GM12878 (cell line): ENCODE measurements around the gene RARG.

Source experiments
- NFIC ChIP-seq: IDR thresholded peaks from 2 replicates; pipeline ENCODE4 v1.6.1; 2012; ENCODE audit warnings: low read depth, mild to moderate bottlenecking, inconsistent platforms, low read length, moderate library complexity
- POLR2A ChIP-seq: IDR thresholded peaks from 2 replicates; pipeline ENCODE4 v1.6.1; 2011; ENCODE audit warnings: low read depth, mild to moderate bottlenecking, low read length
- SMAD5 ChIP-seq: IDR thresholded peaks from 2 replicates; pipeline ENCODE4 v1.6.1; 2016; ENCODE audit warnings: antibody characterized with exemption, low read depth
- TF ChIP-seq, protein P1 (sequence below), 3 experiments: IDR thresholded peaks in 2 of 3; conservative IDR thresholded peaks in 1 of 3; 2 replicates each; pipeline ENCODE4 v1.5.1; 2011; ENCODE audit warnings: low read depth in 3 of 3, low read length in 3 of 3, mild to moderate bottlenecking in 3 of 3, control low read depth in 2 of 3, moderate library complexity in 2 of 3, inconsistent platforms in 1 of 3, mixed read lengths in 1 of 3; ENCODE audit not compliant: control insufficient read depth in 2 of 3, insufficient read depth in 1 of 3; ENCODE audit errors: extremely low read depth in 1 of 3
- TF ChIP-seq, protein P2 (sequence below): fragments of 450-650 bp; IDR thresholded peaks from 2 replicates; pipeline ENCODE4 v1.6.1; 2018; ENCODE audit warnings: mild to moderate bottlenecking, low read depth, moderate library complexity; ENCODE audit not compliant: partially characterized antibody

DNA sequence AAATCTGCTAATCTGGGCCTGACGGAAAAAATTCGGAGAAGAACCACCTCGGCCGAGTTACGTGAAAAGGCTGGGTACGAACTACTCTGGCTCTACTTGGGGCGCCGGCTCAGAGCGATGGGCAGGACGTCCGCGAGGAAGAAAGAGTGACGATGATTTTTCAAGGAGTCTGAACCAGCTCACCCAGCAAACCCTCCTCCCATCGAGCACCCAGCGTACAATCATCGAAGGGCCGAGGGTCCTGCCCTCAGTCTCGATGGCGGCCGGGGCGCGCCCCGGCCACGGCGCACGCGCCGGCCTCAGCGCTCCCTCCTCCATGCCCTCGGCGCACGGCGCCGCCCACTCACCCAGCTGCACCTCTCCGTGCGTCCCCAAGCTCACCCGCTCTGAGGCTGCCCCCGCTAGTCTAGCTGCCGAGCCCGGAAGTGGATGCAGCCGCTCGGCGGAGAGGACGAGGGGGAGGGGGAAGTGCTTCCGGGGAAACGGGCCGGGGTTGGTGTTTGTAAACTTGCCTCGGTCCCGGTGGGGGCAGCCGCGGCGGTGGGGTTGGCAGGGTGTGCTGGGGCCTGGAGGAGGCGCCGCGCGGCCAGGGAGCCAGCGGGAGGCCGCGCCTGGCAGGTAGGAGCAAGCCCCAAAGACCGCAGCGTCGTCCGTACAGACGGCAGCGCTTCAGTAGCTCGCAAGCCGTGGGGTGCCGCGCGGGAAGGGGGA lies 51.6 kb downstream of the RARG start, which contains the start of the genes CSAD and ZNF740:
- TF ChIP-seq, protein P1, sequence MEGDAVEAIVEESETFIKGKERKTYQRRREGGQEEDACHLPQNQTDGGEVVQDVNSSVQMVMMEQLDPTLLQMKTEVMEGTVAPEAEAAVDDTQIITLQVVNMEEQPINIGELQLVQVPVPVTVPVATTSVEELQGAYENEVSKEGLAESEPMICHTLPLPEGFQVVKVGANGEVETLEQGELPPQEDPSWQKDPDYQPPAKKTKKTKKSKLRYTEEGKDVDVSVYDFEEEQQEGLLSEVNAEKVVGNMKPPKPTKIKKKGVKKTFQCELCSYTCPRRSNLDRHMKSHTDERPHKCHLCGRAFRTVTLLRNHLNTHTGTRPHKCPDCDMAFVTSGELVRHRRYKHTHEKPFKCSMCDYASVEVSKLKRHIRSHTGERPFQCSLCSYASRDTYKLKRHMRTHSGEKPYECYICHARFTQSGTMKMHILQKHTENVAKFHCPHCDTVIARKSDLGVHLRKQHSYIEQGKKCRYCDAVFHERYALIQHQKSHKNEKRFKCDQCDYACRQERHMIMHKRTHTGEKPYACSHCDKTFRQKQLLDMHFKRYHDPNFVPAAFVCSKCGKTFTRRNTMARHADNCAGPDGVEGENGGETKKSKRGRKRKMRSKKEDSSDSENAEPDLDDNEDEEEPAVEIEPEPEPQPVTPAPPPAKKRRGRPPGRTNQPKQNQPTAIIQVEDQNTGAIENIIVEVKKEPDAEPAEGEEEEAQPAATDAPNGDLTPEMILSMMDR (IDR thresholded peaks at IDR 0.05 in 2 of 3, conservative IDR thresholded peaks at IDR 0.05 in 1 of 3; ENCODE audit: control insufficient read depth in 2 of 3, extremely low read depth in 1 of 3, insufficient read depth in 1 of 3, low read depth in 3 of 3, low read length in 3 of 3), result peak in 2 of 3 experiments; percentile 2 to 12; a peak in 1 of 6 replicates
- TF ChIP-seq NFIC (no peak), POLR2A (peak; percentile 81), SMAD5 (0 out of 2 replicates have a peak, but pooled peaks have one; percentile 24)
- TF ChIP-seq, protein P2, sequence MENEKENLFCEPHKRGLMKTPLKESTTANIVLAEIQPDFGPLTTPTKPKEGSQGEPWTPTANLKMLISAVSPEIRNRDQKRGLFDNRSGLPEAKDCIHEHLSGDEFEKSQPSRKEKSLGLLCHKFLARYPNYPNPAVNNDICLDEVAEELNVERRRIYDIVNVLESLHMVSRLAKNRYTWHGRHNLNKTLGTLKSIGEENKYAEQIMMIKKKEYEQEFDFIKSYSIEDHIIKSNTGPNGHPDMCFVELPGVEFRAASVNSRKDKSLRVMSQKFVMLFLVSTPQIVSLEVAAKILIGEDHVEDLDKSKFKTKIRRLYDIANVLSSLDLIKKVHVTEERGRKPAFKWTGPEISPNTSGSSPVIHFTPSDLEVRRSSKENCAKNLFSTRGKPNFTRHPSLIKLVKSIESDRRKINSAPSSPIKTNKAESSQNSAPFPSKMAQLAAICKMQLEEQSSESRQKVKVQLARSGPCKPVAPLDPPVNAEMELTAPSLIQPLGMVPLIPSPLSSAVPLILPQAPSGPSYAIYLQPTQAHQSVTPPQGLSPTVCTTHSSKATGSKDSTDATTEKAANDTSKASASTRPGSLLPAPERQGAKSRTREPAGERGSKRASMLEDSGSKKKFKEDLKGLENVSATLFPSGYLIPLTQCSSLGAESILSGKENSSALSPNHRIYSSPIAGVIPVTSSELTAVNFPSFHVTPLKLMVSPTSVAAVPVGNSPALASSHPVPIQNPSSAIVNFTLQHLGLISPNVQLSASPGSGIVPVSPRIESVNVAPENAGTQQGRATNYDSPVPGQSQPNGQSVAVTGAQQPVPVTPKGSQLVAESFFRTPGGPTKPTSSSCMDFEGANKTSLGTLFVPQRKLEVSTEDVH, result no peak
